AG20443 (cell line): Measurements from ENCODE around the gene TCERG1L.
"Not testable (repeated sequence)": the region's sequence is repeated elsewhere in the genome, so short reads cannot be mapped to it uniquely, and the experiment has no call there.

Experiments used
- DNase-seq: peaks from one replicate; pipeline ENCODE4 v3.0.0; 2012; ENCODE audit warnings: low spot score, mixed read lengths

The TCERG1L gene

GRCh38 chr10:131162866-131163843, 148.4 kb downstream of the TCERG1L start:
- DNase-seq: no peak

GRCh38 chr10:131162211-131162610, 149.3 kb downstream of the TCERG1L start:
- DNase-seq: no peak

DNA sequence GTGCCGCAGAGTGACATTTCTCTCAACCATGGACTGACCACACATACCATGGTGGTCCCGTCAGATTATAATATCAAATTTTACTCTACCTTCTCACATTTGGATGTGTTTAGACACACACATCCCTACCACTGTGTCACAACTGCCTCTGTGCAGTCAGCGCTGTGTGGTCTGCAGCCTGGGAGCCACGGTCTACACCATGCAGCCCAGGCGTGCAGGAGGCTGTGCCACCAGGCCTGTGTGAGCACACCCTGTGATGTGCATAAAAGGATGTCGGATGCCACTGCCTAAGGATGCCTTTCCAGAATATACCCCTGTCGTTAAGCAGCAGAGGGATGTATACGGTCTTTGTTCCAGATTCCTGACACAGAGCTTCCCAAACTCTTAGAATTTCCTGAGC, 150.4 kb downstream of the TCERG1L start:
- DNase-seq: no peak

DNA sequence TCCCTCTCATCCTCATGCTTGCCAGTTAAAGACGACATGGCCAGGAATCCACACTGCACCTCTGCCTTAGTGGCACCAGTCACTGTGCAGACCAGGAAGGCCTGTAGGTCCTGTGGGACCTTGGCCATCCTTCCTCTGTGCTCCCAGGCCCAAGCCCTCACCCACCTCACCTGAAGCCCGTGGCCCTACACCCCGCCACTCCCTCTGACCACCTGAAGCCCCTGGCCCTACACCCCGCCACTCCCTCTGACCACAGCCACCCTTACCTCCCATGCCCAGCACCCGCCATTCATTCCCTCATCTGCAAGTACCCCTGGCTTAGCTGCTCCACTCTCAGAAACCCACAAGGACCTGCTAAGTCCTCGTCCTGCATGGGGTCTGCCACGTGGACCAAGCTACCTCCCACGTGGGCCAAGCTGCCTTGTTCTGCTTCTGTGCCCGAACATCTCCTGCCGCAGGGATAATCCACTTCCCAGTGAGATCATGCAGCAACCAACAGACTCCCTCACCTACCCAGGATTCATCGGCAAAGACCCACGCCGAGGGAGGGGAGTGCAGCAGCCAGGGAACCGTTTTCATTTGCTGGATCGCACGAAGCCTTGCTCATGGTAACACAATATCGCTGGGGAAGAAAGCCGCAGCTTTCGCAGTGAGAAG, 151.2 kb downstream of the TCERG1L start:
- no peak for DNase-seq

GRCh38 chr10:131159771-131160170, 151.8 kb downstream of the TCERG1L start:
- no peak for DNase-seq

DNA sequence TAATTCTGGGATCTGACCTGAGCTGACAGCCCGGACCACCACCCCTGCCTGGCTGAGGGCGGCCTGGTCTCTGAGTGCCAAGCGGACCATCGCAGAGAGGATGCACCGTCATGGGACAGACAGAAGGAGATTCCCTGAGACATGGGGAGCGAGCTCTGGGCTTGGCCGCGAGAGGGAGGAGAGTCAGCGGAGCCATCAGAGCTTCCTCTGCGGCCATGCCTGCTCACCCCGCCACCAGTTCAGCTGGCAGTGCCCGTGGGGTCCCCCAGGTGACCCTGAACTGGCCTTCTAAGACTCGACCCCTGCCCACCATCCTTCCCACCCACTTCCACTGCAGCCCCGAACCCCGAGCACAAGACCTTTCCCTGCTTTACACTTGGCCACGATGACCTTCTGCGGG, 152.8 kb downstream of the TCERG1L start:
- DNase-seq: no peak

DNA sequence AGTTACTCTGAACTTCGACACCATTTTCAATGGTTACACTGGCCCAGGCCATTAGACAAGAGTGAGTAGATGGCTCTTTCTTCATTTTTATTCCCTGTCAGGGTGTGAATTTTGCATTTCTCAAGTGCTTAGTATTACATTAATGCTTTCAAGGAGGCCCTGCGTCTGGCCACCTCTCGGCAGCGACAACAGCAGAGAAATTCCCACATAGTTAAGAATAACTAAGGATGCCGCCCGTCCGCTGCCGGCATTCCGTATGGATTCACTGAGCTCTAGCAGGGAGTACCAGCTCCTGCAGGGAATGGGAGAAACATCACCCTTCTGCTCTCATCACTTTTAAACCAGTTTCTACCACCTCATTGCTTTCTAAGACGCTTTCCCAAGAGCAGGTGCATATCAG, 153.6 kb downstream of the TCERG1L start:
- DNase-seq: no peak

- no peak for DNase-seq
Measured at GRCh38 chr10:131155876-131156230, 155.7 kb downstream of the TCERG1L start.

GRCh38 chr10:131155218-131155875, 156.2 kb downstream of the TCERG1L start:
- DNase-seq: no peak

DNA sequence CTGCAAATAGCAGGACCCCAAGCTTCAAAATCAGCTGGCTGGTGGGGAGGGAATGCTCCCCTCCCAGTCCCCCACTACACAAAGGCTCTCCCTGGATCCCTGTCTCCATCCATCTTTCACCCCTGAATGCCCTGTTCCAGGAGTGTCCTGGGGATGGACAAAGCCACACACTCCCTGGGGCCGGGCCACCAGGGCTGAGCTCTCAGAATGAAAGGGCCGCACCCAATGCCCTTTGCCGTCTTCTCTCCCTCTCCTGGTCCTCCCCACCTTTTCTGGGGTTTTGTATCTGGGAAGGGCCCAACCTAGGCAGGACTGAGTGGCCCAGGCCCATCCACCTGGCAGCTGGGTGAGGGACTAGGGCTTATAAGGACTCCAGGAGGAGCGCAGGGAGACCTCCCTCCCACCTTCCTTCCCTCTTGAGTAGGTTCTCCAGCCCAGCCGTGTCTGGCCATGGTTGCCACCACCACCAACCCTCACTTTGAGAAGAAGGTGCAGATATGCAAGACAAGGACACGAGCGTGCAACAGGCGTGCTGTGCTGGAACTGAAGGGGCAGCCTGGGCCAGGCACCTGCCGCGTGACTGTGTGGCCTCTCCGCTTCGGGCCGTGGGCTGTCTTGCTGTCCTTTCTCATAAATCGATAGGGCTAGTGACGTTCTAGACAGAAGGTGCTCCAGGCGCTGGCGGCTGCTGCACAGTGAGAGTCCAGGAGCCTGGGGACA, 157.1 kb downstream of the TCERG1L start:
- no peak for DNase-seq

- DNase-seq: not testable (repeated sequence)
Measured at GRCh38 chr10:131152456-131152855, 159.1 kb downstream of the TCERG1L start.

DNA sequence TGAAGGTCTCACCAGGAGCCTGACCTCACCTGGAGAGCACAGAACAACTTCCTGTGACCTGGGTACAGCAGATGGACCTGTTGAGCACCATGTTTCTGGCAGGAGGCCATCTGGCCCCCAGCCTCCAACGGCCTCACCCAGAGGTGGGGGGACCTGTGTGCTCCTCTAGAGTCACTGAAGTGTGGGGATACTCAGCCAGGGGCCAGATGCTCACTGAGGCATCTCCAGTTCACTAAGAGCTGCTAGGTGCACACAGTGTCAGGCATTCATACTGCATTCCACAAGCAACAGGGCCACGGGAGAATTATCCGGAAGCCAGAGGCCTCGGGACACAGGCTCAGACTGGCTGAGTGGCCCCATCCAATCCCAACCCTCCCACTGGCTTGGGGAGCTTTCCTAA, 161.4 kb downstream of the TCERG1L start:
- no peak for DNase-seq

- DNase-seq: no peak
Measured at GRCh38 chr10:131149586-131149985, 161.9 kb downstream of the TCERG1L start.

DNA sequence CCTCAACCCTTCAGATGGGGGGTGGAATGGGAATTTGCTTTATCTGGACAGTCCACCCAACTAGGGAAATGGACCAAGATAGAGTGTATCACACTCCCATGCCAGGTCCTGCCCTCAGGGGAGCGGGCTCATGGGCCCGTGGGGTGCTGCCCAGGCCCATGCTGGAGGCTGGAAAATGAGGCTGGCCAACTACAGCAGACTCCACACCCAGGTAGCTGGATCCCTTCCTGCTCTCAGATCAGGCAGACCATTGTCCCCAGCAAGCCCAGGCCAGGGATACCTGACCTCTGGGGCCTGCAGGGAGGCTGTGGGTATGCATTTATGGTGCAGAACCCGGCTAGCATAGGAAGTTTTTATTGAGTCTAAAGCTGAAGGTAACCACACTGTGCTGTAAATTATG, 162.4 kb downstream of the TCERG1L start:
- DNase-seq: no peak

- no peak for DNase-seq
Measured at GRCh38 chr10:131148270-131148669, 163.3 kb downstream of the TCERG1L start.

DNA sequence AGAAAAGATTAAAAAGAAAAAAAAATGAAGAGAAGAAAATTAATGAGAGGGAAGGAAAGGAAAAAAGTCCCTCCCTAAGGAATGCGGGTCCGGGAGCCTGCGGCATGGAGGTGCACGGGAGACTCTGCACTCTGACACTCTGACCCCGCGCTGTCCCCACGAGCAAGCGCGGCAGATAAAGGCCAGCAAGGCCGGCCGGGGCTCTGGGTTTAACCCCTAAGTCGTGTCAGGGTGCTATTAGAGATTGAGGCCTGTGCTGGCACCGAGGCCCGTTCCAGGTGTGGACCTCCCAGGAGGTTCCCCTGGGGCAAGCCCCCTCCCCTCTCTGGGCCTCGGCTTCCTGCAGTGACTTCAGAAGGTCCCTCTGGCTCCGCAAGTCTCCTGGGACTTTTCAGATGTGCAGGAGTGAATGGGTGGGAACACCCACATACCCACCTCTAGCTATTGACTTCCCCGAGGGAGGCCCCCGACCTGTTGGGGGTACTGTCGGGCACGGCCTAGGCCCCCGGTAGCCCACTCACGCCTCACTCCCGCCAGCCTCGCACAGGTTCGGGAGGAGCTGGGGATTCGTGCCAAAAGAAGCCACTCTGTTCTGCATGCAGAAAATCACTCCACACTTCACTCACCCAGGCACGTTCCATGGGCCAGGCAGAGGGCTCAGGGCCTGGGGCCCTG, 164.1 kb downstream of the TCERG1L start:
- DNase-seq: no peak

DNA sequence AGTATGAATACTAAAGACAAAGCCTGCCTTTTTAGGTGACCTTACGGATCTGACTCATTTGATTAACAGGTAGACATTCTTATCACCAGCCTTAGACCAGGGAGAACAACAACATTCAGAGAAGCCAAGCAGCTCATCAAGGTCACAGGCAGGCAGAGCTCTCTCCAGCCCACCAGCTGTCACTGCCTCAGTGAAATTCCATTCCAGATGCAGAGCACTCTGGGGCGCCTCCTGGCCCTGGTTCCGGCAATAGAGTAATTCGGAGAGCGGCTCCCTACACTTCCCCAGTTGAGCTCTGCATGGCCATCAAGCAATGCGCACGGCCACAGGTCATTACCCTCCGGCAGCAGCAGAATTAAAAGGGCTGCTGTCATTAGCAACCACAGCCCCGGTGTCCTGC, 164.7 kb downstream of the TCERG1L start:
- DNase-seq: no peak

- no peak for DNase-seq
Measured at GRCh38 chr10:131145756-131146155, 165.8 kb downstream of the TCERG1L start.

DNA sequence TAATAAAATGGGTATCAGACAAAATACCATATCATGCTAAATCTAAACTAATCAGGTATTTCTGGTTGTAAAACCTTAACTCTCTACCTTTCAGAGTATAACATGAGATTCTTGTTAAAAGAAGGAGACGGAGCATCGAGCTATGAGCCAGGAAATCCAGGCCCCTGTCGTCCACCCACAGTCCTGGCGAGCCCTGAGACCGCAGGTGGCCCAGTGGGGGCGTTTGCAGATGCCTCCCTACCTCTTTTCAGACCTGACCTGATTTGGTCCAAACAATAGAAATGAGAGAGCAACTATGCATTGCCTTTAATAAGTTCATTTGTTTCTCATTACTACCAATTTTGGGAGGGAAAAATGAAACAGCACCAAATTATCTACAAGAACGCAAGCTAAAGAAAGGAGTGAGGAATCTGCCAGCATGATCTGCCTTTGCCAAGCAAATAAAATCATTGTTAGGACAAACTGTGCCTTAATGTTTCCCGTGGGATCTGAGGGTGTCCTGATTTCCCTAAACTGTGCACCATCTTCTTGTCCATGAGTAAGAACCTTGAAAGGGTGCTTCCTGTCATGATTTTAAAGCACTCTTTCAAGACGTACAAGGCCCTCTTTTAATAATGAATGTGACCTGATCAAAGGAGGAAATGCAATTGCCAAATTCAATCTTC, 166.7 kb downstream of the TCERG1L start:
- no peak for DNase-seq

- no peak for DNase-seq
Measured at GRCh38 chr10:131144196-131144595, 167.3 kb downstream of the TCERG1L start.
